Testis (tissue), 2 donors: Measurements from ENCODE around the gene RIN2.

ENCODE experiments used
- POLR2A ChIP-seq: fragments of 450-650 bp; IDR thresholded peaks from one replicate; pipeline ENCODE4 v1.6.1; 2017; ENCODE audit warnings: antibody characterized with exemption, mild to moderate bottlenecking, moderate library complexity
- TF ChIP-seq, protein P1 (sequence below), 3 experiments: fragments of 450-650 bp in 2 of 3; fragments of 200-600 bp in 1 of 3; sonication (generic) in 1 of 3; IDR thresholded peaks; one replicate each; pipeline ENCODE4 v1.5.1; 2016 to 2019; ENCODE audit warnings: antibody characterized with exemption in 3 of 3, mild to moderate bottlenecking in 2 of 3, moderate library complexity in 1 of 3

DNA sequence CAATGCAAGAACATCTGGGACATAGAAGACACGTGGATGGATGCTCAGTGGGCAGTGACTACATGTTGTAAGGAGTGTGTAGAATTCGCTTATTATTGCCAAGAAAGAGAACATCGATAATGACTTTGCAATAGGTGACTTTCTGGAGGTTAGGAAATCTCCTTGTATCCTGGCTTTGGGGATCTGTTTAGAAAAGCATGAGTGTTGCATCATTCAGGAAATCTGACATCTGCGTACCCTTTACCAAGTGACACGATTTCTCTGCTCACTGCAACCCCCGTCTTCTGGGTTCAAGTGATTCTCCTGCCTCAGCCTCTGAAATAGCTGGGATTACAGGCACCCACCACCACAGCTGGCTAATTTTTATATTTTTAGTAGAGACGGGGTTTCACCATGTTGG is 23.2 kb downstream of the RIN2 start:
- no peak for TF ChIP-seq POLR2A
- TF ChIP-seq, protein P1, sequence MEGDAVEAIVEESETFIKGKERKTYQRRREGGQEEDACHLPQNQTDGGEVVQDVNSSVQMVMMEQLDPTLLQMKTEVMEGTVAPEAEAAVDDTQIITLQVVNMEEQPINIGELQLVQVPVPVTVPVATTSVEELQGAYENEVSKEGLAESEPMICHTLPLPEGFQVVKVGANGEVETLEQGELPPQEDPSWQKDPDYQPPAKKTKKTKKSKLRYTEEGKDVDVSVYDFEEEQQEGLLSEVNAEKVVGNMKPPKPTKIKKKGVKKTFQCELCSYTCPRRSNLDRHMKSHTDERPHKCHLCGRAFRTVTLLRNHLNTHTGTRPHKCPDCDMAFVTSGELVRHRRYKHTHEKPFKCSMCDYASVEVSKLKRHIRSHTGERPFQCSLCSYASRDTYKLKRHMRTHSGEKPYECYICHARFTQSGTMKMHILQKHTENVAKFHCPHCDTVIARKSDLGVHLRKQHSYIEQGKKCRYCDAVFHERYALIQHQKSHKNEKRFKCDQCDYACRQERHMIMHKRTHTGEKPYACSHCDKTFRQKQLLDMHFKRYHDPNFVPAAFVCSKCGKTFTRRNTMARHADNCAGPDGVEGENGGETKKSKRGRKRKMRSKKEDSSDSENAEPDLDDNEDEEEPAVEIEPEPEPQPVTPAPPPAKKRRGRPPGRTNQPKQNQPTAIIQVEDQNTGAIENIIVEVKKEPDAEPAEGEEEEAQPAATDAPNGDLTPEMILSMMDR (IDR thresholded peaks at IDR 0.05): no peak
